NK-92 (cell line): Measurements from ENCODE around the gene SBSN.
"Not testable (repeated sequence)": the region's sequence is repeated elsewhere in the genome, so short reads cannot be mapped to it uniquely, and the experiment has no call there.

Source experiments
- DNase-seq: peaks from one replicate; lab custom pipeline; 2025; ENCODE audit not compliant: unreplicated experiment; lab: John Stamatoyannopoulos, UW

The SBSN gene

DNA sequence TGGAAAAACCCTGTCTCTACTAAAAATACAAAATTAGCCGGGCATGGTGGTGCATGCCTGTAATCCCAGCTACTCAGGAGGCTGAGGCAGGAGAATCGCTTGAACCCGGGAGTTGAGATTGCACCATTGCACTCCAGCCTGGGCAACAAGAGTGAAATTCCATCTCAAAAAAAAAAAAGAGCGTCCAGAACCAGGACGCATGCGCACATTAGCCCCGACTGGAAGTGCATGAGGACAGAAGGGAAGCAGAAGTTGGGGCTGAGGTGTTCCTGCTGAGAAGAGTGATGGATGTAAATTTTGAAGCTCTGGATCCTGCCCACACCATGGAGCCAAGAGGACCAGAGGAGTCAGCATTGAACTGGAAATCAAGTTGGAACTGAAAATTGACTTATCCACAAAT is 53.5 kb downstream of the SBSN start:
- not testable (repeated sequence) for DNase-seq

DNA sequence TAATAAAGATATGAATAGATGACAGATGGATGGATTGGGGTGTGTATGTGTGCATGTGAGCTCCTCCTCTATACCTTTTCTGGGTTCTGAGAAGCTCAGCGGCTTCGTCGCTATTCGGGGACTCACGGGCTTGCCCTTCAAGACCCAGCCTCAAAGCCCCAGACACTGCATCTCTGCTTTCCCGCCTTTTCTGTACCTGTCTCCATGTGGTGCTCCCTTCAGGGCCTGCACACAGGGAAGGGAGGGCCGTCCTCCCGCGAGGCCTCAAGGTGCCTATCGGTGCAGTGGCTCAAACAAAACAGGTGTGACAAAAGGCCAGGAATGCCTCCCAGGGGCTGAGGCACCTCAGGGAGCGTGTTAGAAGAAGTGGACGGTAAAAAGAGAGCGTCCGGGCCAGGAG is 54.0 kb downstream of the SBSN start:
- no peak for DNase-seq
